ENCODE data around the gene MRPL1. TPM values are rescaled to one million over a fixed set of nuclear protein-coding genes. Genes with fewer than 3 reads are reported as not detected.

MRPL1 gene
- polyA plus RNA-seq (2011; rRNA removed): 35.8 and 62.3 TPM in 2 replicates
- polyA plus RNA-seq (2012; cell fraction: cytosol; rRNA removed): 9.0 and 15.4 TPM in 2 replicates
- 3.5 and 3.8 TPM in 2 replicates for polyA plus RNA-seq (2012; cell fraction: nucleus; rRNA removed)
- polyA plus RNA-seq (2017; fragmentation: RNase III; extraction: RNeasy Plus Mini Kit Qiagen cat#74134 plus additional on column Dnase treatment): 24.6 to 30.0 TPM (median 27.7 TPM) in 3 replicates
- polyA minus RNA-seq (2011; rRNA and poly(A)+ RNA removed): 3.9 and 4.4 TPM in 2 replicates

DNA sequence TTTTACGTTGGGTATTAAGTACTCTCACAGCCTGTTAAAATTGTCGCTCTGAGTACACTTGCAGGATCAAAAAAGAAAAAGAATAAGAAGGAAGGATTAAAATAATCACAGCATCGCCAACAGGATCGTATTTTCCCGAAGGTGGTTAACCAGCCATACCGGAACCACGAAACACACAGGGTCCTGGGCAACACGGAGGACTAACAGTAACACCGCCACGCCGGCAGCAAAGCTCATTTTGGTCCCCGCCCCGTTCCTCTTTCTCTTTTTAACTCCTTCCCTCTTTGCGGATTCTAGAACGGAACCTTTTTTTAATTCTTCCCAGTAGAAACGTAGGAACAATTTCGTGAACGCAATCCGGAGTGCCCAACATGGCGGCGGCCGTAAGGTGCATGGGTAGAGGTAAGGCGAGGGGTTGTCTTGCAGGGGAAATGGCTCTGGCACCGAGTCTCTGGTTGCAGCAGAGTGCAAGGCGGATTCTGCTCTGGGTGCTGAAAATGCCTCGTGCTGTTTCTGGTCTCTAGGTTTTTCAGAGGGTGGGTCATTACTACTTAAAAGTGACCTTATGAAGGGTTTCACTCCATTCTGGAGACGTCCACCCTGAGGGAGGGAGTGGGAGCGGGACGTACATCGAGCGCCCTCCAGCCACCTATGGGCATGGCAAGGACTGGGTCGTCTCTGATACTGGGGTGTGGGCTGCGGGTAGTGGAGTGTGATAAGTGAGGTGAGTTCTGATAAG lies at the start of gene MRPL1:
Gene MRPL1 (plus strand): TSS at position 353 of the 739 bp plus-strand sequence. CDS start 19 bp downstream, at position 372.
- ChIA-PET CTCF (interaction anchor here (0.6 to 1.5 kb wide), 5 partner anchors 12 to 477 kb away, joined by 3 to 7 read pairs (median 6); no protein-coding TSS in a partner anchor), POLR2A (interaction anchor here (0.6 to 1.7 kb wide), 9 partner anchors 9 to 385 kb away, joined by 3 to 33 read pairs (median 4); partner anchors contain the start of gene FRAS1)
- no peaks in the 10 kb centered on the region for H3K9me3 ChIP-seq
- H3K27ac ChIP-seq: peak within 1 kb of the TSS; percentile 90 to 92
- peaks cover 4% of the 10 kb centered on the region; the same call in 1 of the 3 replicates for H3K4me1 ChIP-seq
- 2% methylated on average over 33 of the region's 33 CpGs for WGBS (ENCODE audit: missing lambda C conversion rate)
- no peak for FAIRE-seq
- peak; percentile 96 to 97 for ATAC-seq
- peak; percentile 92 for TF ChIP-seq KDM5A (IDR thresholded peaks at IDR 0.05)
- TF ChIP-seq POLR2A (IDR thresholded peaks at IDR 0.05; ENCODE audit: low read length): peak; percentile 89
- TF ChIP-seq ZSCAN20 (CRISPR knock-in tag; IDR thresholded peaks at IDR 0.05): no peak
- no peak for TF ChIP-seq SMC3 (IDR thresholded peaks at IDR 0.05)
- peak; percentile 13; the same call in 1 of the 2 replicates for TF ChIP-seq PHF8 (IDR thresholded peaks at IDR 0.05; ENCODE audit: borderline replicate concordance, low read depth)
- no peak for TF ChIP-seq CBX2 (IDR thresholded peaks at IDR 0.05; ENCODE audit: borderline replicate concordance, low read depth)
- peak; percentile 83 to 90; a peak in 4 of 5 replicates for TF ChIP-seq JUN (IDR thresholded peaks at IDR 0.05)
- no peak for TF ChIP-seq TFCP2L1 (CRISPR knock-in tag; IDR thresholded peaks at IDR 0.05)
- peak; percentile 80; the same call in 1 of the 2 replicates for TF ChIP-seq MYC (IDR thresholded peaks at IDR 0.05; ENCODE audit: borderline replicate concordance, low read length)
- TF ChIP-seq, protein P1, sequence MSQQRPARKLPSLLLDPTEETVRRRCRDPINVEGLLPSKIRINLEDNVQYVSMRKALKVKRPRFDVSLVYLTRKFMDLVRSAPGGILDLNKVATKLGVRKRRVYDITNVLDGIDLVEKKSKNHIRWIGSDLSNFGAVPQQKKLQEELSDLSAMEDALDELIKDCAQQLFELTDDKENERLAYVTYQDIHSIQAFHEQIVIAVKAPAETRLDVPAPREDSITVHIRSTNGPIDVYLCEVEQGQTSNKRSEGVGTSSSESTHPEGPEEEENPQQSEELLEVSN (IDR thresholded peaks at IDR 0.05; ENCODE audit: borderline replicate concordance, low read depth): peak; percentile 50; the same call in 1 of the 2 replicates
- no peak for TF ChIP-seq BHLHE40 (IDR thresholded peaks at IDR 0.05; ENCODE audit: low read depth, low read length)
- TF ChIP-seq, protein P2, sequence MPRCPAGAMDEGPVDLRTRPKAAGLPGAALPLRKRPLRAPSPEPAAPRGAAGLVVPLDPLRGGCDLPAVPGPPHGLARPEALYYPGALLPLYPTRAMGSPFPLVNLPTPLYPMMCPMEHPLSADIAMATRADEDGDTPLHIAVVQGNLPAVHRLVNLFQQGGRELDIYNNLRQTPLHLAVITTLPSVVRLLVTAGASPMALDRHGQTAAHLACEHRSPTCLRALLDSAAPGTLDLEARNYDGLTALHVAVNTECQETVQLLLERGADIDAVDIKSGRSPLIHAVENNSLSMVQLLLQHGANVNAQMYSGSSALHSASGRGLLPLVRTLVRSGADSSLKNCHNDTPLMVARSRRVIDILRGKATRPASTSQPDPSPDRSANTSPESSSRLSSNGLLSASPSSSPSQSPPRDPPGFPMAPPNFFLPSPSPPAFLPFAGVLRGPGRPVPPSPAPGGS (IDR thresholded peaks at IDR 0.05): peak; percentile 67; the same call in 2 of the 3 replicates
- TF ChIP-seq EP300 (IDR thresholded peaks at IDR 0.05): no peak
- no peak for TF ChIP-seq POLR2AphosphoS2 (conservative IDR thresholded peaks at IDR 0.05; ENCODE audit: low read length)
- TF ChIP-seq, protein P3, sequence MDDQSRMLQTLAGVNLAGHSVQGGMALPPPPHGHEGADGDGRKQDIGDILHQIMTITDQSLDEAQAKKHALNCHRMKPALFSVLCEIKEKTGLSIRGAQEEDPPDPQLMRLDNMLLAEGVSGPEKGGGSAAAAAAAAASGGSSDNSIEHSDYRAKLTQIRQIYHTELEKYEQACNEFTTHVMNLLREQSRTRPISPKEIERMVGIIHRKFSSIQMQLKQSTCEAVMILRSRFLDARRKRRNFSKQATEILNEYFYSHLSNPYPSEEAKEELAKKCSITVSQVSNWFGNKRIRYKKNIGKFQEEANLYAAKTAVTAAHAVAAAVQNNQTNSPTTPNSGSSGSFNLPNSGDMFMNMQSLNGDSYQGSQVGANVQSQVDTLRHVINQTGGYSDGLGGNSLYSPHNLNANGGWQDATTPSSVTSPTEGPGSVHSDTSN (IDR thresholded peaks at IDR 0.05): 0 out of 2 replicates have a peak, but pooled peaks have one; percentile 43
- TF ChIP-seq MAZ (IDR thresholded peaks at IDR 0.05; ENCODE audit: borderline replicate concordance, low read depth, low read length): no peak
- TF ChIP-seq RAD21 (conservative IDR thresholded peaks at IDR 0.05 in 1 of 2, IDR thresholded peaks at IDR 0.05 in 1 of 2): 0 out of 5 replicates have a peak, but pooled peaks of 1 of the 2 experiments have one; percentile 25
- TF ChIP-seq, protein P4, sequence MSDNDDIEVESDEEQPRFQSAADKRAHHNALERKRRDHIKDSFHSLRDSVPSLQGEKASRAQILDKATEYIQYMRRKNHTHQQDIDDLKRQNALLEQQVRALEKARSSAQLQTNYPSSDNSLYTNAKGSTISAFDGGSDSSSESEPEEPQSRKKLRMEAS (IDR thresholded peaks at IDR 0.05): peak; percentile 85
- TF ChIP-seq CEBPB (IDR thresholded peaks at IDR 0.05): 0 out of 4 replicates have a peak, but pooled peaks of 1 of the 2 experiments have one; percentile 35
- peak within 1 kb of the TSS; percentile 77 for H3K4me2 ChIP-seq
- peak; percentile 74 to 95 for DNase-seq (ENCODE audit: low read depth in 1 of 2, low spot score in 1 of 2)
- peak within 1 kb of the TSS; percentile 75 for H3K4me3 ChIP-seq

DNA sequence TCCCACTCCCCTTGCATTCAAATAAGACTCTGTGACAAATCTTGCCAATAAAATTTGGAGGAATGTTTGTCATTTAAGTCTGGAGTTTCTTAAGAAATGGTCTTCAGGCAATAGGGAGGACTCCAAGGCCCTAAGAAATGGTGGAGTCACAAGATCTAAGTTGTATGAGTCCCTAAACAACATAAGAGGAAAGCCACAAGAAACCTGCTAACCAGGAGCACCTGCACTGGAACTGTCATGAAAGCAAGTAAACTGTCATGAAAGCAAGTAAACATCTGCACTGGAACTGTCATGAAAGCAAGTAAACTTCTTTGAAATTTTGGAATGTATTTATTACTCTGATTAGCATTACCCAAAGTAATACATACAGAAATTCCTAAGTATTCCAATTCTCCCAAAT lies 47.0 kb upstream of the MRPL1 start:
- no peak overlapping the region for H3K4me3 ChIP-seq
- FAIRE-seq (no peak), ATAC-seq (no peak), DNase-seq (ENCODE audit: low read depth in 1 of 2, low spot score in 1 of 2) (no peak)
- no peak overlapping the region for H3K4me2 ChIP-seq
- no peak overlapping the region for H3K27ac ChIP-seq
- H3K9me3 ChIP-seq: no peaks in the 10 kb centered on the region
- CTCF ChIA-PET: no interaction called here
- H3K4me1 ChIP-seq: peaks cover 11% of the 10 kb centered on the region; the same call in 2 of the 3 replicates
- POLR2A ChIA-PET: no interaction called here
- TF ChIP-seq GATA3 (IDR thresholded peaks at IDR 0.05; ENCODE audit: borderline replicate concordance) (no peak), NFE2L2 (conservative IDR thresholded peaks at IDR 0.05; ENCODE audit: low read length) (no peak), JUNB (IDR thresholded peaks at IDR 0.05) (no peak), ZFP36 (IDR thresholded peaks at IDR 0.05; ENCODE audit: borderline replicate concordance, partially characterized antibody) (no peak), KDM1A (IDR thresholded peaks at IDR 0.05; ENCODE audit: low read depth) (no peak), FOSL2 (IDR thresholded peaks at IDR 0.05) (no peak), FOSL2 (CRISPR knock-in tag; IDR thresholded peaks at IDR 0.05) (no peak), RARB (CRISPR knock-in tag; IDR thresholded peaks at IDR 0.05) (no peak), POLR2A (IDR thresholded peaks at IDR 0.05; ENCODE audit: low read length) (no peak), HOXA7 (CRISPR knock-in tag; IDR thresholded peaks at IDR 0.05) (no peak), RNF2 (IDR thresholded peaks at IDR 0.05; ENCODE audit: borderline replicate concordance, low read depth) (no peak), CBX2 (IDR thresholded peaks at IDR 0.05; ENCODE audit: borderline replicate concordance, low read depth) (no peak)
- TF ChIP-seq, protein P2 (IDR thresholded peaks at IDR 0.05): no peak

All from A549 (cell line).